KBM-7 (cell line): Measurements from ENCODE around the gene IFT20.

ENCODE experiments used
- DNase-seq: peaks from one replicate; pipeline ENCODE4 v3.0.0-alpha.2; 2015
- in situ Hi-C: fragments of 300-500 bp; cut with MboI; formaldehyde crosslinking; loops from 2 replicates; pipeline ENCODE4 v1.14.3; 2020; ENCODE audit warnings: low sequenced_read_pairs, low pct_unique_long_range_greater_than_20kb, mixed read lengths

Gene IFT20

GRCh38 chr17:28335201-28335958 is at the start of gene IFT20, which contains the start of gene TNFAIP1:
IFT20 (minus strand) TSS chr17:28335472; CDS start chr17:28331985, 3,487 bp downstream.
TNFAIP1 (plus strand) TSS chr17:28335761; CDS start chr17:28339522, 3,761 bp downstream.
- DNase-seq = peak; percentile 99
- in situ Hi-C loops = no loop called here

- in situ Hi-C loops = no loop called here
- no peak for DNase-seq
These were observed 49.7 kb upstream of the IFT20 start for GRCh38 chr17:28385037-28385400.

- DNase-seq = no peak
- in situ Hi-C loops = no loop called here
These were observed 49.2 kb upstream of the IFT20 start for GRCh38 chr17:28384281-28385036.

GRCh38 chr17:28381141-28381825 is 46.0 kb upstream of the IFT20 start:
- in situ Hi-C loops = no loop called here
- no peak for DNase-seq

GRCh38 chr17:28379814-28380801 is 44.8 kb upstream of the IFT20 start:
- in situ Hi-C loops = no loop called here
- DNase-seq = peak; percentile 9

- in situ Hi-C loops = no loop called here
- no peak for DNase-seq
These were observed 37.6 kb upstream of the IFT20 start for GRCh38 chr17:28372945-28373274.

GRCh38 chr17:28372203-28372944 is 37.1 kb upstream of the IFT20 start:
- no peak for DNase-seq
- in situ Hi-C loops = no loop called here

- in situ Hi-C loops = no loop called here
- no peak for DNase-seq
These were observed 36.3 kb upstream of the IFT20 start, which contains the start of gene SARM1 for GRCh38 chr17:28371245-28372202. SARM1 (plus strand) TSS chr17:28371694; CDS start chr17:28372033, 339 bp downstream.

GRCh38 chr17:28370744-28371103 is 35.5 kb upstream of the IFT20 start:
- in situ Hi-C loops = no loop called here
- no peak for DNase-seq

GRCh38 chr17:28370035-28370743 is 34.9 kb upstream of the IFT20 start, which contains the start of gene VTN:
VTN (minus strand) TSS chr17:28370307; CDS start chr17:28370203, 104 bp downstream.
- in situ Hi-C loops = no loop called here

GRCh38 chr17:28369684-28370034 is 34.4 kb upstream of the IFT20 start:
- in situ Hi-C loops = no loop called here
- no peak for DNase-seq

More at GRCh38 chr17:28370035-28370743, 34.9 kb upstream of the IFT20 start, which contains the start of gene VTN:
- peak; percentile 49 for DNase-seq

GRCh38 chr17:28368915-28369683 is 33.8 kb upstream of the IFT20 start:
- in situ Hi-C loops = no loop called here
- no peak for DNase-seq

GRCh38 chr17:28368306-28368831 is 33.1 kb upstream of the IFT20 start:
- in situ Hi-C loops = no loop called here

GRCh38 chr17:28367641-28368305 is 32.5 kb upstream of the IFT20 start:
- in situ Hi-C loops = no loop called here
- DNase-seq = no peak

More at GRCh38 chr17:28368306-28368831, 33.1 kb upstream of the IFT20 start:
- DNase-seq = no peak

- DNase-seq = no peak
These were observed 31.3 kb upstream of the IFT20 start for GRCh38 chr17:28366605-28367004.

More at GRCh38 chr17:28366605-28367004, 31.3 kb upstream of the IFT20 start:
- in situ Hi-C loops = no loop called here
